ENCODE measurements around the gene MED13L.

Gene MED13L

DNA sequence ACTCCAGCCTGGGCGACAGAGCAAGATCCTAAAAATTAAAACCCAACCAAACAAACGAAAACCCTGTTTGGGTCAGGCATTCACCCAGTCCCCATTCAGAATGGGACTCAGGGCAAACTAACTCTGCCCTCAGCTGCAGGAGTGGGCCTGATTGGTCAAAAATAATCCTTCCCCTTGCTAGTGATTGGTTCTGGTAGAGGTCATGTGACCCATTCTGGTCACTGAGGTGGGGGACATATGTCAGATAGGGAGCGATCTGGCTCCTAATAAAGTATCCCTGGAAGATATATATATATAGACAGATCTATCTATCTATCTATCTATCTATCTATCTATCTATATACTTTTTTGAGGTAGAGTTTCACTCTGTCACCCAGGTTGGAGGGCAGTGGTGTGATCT, 29.5 kb upstream of the MED13L start:
- in situ Hi-C loops (cut with HindIII; ENCODE audit: low pct_ligation_motif_present, low pct_unique_long_range_greater_than_20kb, low sequenced_read_pairs): no loop called here
- DNase-seq: no peak

DNA sequence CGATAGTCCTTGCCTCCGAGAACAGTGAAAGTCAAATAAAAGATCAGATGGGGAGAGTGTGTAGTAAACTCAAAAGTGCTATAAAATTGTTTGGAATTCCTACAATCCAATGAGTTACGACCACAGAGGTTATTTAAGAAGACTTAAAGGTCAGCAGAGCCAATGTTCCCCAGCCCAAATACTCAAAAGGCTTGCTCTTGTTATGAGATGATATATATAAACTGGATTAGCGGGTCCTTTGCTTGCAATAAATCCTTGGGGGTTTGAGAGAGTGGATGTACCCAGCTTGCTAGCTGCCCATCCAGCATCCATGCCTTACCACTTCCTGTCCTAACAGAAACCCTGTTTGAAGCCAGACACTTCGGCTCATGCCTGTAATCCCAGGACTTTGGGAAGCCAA, 29.0 kb upstream of the MED13L start:
- no peak for DNase-seq
- in situ Hi-C loops (cut with HindIII; ENCODE audit: low pct_ligation_motif_present, low pct_unique_long_range_greater_than_20kb, low sequenced_read_pairs): no loop called here

DNA sequence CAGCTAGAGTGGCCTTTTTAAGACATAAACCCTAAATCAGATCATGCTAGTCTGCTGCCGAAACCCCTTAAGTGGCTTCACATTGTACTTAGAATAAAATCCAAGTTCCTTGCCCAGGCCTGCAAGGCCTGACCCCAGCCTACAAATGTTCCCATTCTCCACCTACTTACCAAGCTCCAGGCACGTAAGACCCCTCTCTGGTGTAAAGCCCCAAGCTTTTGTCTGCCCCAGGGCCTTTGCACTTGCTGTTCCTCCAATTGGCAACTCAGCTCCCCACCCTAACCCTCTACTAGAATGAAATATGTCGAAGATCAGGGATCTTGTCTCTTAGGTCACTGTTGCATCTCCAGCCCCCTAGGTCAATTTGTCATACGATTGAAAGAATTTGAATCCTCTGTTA, 27.1 kb upstream of the MED13L start:
- DNase-seq: no peak
- in situ Hi-C loops (cut with HindIII; ENCODE audit: low pct_ligation_motif_present, low pct_unique_long_range_greater_than_20kb, low sequenced_read_pairs): no loop called here

DNA sequence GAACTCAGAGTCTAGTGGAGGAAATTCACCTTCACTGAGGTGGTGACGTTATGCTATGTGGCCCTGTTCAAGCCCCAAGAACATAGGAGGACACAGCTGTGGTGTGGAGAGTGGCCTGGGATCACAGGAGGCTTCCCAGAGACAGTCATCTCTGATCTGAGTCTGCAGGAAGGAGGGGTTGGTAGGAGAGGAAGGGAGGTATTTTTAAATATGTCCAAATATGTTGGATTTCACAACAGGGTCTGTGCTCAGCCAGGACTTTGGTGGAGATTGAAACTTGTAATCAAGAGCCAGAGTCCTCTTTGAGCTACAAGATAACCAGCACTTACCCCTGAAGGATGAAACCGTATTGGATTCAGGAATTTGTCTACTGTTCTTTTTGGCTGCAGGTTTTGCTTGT, 26.4 kb upstream of the MED13L start:
- in situ Hi-C loops (cut with HindIII; ENCODE audit: low pct_ligation_motif_present, low pct_unique_long_range_greater_than_20kb, low sequenced_read_pairs): no loop called here
- DNase-seq: no peak

DNA sequence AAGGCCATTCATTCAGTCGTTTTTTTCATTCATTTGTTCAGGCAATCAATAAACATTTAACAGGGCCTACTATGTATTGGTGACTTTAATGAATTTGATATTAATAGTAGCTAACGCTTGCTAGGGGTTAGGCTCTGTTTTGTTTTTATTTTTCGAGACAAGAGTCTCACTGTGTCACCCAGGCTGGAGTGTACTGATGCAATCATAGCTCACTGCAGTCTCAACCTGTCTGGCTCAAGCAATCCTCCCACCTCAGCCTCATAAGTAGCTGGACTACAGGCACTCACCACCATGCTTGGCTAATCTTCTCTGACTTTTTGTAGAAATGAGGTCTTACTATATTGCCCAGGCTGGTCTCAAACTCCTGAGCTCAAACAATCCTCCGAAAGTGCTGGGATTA, 25.6 kb upstream of the MED13L start:
- no peak for DNase-seq
- in situ Hi-C loops (cut with HindIII; ENCODE audit: low pct_ligation_motif_present, low pct_unique_long_range_greater_than_20kb, low sequenced_read_pairs): no loop called here

DNA sequence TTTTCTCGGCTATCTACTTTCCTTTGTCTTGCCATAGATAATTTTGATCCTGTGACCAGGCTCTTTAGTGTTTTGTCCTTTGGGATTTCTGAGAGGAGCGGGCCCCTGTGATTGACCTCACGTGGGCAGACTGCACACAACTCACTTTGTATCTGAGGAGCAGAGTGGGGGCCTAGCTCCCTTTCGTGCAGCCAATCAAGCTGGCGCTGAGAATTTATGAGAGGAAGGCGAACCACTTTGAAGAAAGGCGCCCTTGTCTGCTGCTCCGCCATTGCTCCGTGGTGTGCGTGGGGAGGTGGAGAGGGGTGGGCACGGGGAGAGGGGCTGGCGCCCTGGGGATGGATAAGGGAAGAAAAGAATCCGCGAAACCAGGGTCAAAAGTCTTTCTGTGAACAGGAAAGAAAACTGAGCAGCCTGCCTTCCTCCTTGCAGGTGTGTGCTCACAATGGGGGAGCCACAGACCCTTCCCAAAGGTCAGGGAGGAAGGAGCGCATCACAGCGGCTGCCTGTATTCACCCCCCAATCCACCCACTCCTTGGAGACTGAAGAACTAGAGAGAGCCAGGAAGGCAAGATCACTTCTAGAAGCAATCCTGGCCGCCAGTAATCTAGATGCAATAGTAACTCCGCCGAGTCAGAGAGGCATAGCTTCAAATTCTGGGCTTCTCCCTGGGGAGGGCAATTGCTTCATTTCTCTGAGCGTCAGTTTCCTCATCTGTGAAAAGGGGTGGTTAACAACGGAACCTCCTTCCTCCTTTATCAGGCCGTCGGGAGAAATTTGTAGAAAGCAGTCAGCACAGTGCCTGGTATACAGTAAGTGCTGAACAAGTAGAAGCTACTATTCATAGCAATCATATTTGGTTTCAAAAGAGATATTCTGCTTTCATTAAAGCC, 24.9 kb upstream of the MED13L start:
- in situ Hi-C loops (cut with HindIII; ENCODE audit: low pct_ligation_motif_present, low pct_unique_long_range_greater_than_20kb, low sequenced_read_pairs): no loop called here
- no peak for DNase-seq

DNA sequence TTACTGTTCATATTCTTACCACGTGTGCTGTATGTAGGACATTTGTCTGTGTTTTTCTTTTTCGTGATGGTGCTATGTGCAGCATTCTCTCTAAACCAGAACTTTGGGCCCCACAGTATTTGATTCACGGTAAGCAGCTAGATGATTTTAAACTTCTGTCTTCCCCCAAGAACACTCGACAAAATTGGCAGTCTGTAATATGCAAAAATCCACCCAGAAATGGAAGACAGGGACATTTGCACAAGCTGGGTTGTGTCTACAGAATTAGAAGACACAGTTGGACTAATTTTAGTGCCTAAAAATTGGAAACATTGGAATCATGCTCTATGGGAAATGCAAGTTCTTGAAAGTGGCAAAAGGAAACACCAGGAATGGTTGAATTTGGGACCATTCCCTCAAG, 24.1 kb upstream of the MED13L start:
- in situ Hi-C loops (cut with HindIII; ENCODE audit: low pct_ligation_motif_present, low pct_unique_long_range_greater_than_20kb, low sequenced_read_pairs): no loop called here
- no peak for DNase-seq

DNA sequence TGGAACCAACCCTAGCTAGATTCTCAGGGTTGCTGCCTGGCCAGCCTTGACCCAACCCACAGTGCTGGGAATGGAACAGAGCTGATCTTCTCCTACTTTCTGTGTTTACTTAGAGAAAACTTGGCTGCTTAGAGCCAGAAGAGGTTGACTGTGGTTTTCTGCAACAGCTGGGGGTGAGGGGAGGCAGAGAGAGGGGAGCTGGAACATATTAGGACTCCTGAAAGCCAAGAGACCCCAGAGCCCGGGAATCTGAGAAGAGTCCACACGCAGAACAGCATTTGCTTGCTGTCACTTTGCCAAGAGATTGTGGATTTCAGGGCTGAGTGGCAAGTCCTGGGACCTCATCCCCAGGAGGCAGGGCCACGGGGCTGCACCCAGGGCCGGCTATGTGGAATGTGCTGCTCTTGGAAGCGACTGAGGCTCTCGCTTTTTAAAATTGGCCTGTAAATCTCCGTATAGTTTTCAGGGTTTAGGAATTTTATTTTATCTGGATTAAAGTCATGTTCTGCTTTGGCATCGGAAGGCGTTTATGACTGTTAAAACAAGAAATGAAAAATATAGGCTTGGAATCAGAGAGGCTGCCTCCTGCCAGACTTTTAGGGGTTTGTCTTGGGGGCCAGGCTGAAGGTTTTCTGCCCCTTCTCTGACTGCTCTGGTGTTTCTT, 22.3 kb upstream of the MED13L start:
- no peak for DNase-seq
- in situ Hi-C loops (cut with HindIII; ENCODE audit: low pct_ligation_motif_present, low pct_unique_long_range_greater_than_20kb, low sequenced_read_pairs): no loop called here

DNA sequence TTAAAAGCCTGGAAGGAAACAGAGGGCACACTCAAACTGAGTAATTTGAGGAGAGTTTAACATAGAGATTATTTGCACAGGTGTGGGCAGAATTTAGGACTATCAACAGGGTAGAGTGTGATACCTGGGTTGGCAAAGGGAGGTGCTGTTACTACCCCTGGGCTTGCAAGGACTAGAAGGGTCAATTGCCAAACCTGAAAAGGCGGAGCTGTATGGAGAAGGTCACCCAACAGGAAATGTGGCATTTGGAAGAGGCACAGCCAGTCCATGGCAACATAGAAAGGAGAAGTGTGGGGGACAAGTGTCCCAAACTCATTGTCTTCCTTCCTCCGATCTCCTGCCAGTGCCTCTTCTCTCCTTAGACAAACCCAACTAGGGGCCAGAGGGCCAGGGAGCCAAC, 21.6 kb upstream of the MED13L start:
- in situ Hi-C loops (cut with HindIII; ENCODE audit: low pct_ligation_motif_present, low pct_unique_long_range_greater_than_20kb, low sequenced_read_pairs): no loop called here
- DNase-seq: no peak

DNA sequence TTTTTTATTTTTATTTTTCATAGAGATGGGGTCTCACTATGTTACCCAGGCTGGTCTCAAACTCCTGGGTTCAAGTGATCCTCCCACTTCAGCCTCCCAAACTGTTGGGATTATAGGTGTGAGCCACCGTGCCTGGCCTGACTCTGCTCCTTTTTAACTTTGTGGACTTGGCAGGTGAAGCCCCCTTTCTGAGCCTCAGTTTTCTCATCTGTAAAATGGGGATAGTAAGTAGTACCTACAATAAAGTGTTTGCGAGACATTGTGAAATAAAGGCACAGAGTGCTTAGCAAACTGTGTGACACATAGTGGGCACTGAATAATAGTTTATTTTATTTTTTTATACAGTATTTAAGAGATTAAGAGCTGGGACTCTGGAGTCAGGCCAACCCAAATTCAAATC, 21.1 kb upstream of the MED13L start:
- DNase-seq: no peak
- in situ Hi-C loops (cut with HindIII; ENCODE audit: low pct_ligation_motif_present, low pct_unique_long_range_greater_than_20kb, low sequenced_read_pairs): no loop called here

DNA sequence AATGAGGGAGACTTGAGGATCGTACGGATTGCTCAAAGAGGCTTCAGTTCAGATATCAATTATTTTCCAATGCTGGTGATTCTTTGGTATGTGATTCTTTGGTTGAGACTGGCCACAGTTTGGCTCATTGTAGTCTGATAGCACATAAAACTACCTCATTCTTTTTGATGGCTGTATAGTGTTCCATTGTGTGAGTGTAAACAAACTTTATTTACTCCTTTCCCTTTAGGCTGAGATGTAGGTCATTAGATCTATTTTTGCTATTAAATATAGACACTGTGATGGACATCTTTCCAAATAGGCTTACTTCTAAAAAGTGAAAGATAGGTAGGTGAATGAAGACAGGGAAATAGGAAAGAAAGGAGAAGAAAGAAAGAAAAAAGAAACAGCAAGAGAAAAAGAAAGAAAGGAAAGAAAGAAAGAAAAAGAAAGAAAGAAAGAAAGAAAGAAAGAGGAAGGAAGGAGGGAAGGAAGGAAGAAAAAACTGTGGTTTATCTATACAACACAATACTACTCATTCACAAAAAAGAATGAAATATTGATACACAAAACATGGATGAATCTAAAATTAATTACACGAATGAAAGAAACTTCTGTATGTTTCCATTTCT, 19.8 kb upstream of the MED13L start:
- DNase-seq: no peak
- in situ Hi-C loops (cut with HindIII; ENCODE audit: low pct_ligation_motif_present, low pct_unique_long_range_greater_than_20kb, low sequenced_read_pairs): no loop called here

DNA sequence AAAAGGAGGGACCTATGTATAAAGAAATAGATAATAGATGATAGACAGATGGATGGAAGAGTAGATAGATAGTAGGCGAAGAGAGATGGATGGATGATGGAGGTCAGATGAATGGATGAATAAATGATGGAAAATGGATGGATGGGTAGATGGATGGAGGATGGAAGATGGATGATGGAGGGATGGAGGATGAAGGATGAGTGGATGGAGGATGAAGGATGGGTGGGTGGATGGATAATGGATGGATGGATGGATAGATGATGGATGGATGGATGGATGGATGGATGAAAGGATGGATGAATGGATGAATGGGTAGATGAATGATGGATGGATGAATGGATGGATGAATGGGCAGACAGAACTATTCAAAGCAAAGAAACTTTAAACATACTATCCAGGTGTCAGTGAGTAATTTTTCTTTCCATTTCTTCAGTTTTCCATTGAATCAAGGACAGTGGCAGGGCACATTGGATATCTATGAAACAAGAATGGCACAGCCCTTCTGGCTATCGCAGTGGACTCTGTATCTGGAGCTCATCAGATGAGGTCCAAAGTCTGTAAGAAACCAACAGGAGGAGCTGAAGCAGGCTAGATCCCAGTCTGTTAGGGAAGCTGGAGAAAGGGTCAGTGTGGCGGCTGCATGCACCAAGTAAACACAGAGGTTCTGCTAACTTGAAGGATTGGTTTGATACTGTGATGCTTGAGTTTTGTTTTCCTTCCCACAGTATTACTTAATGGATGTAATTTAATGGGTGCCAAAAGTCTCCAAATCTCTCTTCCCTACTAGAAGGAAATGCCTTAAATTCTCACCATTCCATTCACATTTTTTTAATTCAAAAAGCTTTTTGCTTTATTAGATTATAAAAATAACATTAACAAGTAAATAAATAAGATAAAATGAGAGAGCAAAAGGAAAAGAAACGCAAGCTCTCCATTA, 18.1 kb upstream of the MED13L start:
- DNase-seq: no peak
- in situ Hi-C loops (cut with HindIII; ENCODE audit: low pct_ligation_motif_present, low pct_unique_long_range_greater_than_20kb, low sequenced_read_pairs): no loop called here

DNA sequence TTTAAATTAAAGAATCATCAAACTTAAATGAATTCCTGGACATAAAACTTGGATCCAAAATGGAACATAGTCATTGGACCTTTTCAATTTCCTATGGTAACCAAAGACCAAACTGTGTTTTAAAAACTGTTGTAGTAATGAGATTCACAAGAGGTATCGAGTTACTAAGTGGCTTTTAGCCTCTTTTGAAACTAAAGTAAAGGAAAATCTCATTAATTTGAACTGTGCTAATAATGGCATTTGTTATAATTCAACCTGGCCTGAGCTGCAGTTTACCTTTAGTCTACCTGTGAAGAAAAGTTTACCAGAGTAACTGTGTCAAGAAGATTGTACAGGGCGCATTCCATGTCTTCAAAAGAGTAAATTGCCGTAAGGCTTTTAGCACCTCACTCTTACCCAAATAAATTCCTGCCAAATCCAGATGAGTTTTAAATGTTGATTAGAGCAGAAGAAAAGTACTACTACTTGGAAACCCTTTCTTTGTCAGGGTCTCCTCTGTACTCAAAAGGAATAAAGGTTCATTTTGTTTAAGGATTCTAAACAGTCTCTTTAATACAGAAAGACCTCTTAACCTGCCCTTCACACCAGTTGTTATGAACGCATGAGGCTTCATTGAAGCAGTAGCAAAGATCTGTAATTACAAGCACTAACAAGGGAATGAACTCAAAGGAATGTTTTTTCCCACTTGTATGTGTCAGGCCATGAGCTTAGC, 17.1 kb upstream of the MED13L start:
- no peak for DNase-seq
- in situ Hi-C loops (cut with HindIII; ENCODE audit: low pct_ligation_motif_present, low pct_unique_long_range_greater_than_20kb, low sequenced_read_pairs): no loop called here

DNA sequence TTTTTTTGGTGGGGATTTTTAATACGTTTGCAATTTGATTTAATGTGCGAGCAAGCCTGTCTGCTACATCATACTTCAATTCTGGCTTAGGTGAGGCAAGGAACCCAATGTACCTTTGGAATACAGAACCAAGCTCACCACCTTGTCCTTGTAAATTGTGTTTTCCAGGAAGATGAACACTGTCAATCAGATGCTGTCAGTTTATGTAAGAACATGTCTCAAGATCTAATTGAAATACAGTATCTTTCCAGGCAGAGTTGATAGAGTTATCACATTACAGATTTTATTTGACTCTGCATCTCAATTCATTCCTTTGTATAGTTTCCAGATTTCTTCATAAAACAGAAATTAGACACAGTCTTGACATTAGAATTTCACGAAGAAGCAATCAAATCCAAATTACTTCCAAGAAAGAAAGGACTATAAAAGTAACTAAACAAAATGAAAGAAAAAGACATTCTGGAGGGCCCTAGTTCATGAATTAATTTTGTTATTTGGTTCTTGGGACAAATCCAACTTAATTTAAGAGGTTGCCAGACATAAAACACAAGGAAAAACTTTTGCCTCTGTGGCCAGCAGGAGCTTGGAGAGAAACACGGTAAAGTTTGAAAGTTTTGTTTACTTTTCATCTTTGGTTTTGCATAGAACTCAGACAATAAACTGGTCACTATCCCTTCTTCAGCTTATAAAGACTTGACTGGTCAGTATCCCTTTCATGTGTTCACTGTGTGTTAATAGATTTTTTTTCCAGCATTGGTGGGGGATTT, 16.4 kb upstream of the MED13L start:
- no peak for DNase-seq
- in situ Hi-C loops (cut with HindIII; ENCODE audit: low pct_ligation_motif_present, low pct_unique_long_range_greater_than_20kb, low sequenced_read_pairs): no loop called here

DNA sequence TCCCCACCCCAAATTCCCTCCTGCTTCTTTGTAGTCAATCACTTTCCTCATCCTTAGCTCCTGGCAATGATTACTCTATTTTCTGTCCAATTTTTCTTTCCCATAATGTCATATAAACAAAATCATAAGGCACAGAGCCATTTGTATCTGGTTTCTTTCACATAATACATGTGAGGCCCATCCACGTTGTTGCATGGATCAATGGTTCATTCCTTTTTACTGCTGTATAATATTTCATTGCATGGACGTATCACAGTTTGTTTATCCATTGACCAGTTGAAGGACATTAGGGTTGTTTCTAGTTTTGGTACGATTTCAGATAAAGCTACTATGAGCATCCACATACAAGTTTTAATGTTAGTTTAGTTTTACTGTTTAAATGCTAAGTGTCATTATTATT, 13.7 kb upstream of the MED13L start:
- in situ Hi-C loops (cut with HindIII; ENCODE audit: low pct_ligation_motif_present, low pct_unique_long_range_greater_than_20kb, low sequenced_read_pairs): no loop called here

DNA sequence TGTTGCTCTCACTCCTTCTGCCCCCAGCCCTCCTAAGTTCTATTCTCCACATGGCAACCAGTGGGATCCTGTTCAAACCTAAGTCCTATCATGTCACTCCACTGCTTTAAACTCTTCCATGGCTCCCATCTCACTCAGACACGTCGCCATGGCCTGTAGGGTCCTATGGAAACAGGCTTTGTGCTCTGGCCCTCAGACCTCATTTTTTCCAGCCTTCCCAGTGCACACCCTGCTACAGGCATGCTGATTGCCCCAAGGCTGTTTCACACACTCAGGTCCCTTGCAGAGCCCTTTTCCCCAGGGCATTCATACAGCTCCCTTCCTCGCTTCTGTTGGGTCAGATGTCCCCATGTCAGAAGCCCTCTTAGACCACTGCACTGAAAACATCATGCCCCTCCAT, 11.2 kb upstream of the MED13L start:
- in situ Hi-C loops (cut with HindIII; ENCODE audit: low pct_ligation_motif_present, low pct_unique_long_range_greater_than_20kb, low sequenced_read_pairs): no loop called here
- DNase-seq: no peak

More for the DNA sequence above, 13.7 kb upstream of the MED13L start:
- no peak for DNase-seq

DNA sequence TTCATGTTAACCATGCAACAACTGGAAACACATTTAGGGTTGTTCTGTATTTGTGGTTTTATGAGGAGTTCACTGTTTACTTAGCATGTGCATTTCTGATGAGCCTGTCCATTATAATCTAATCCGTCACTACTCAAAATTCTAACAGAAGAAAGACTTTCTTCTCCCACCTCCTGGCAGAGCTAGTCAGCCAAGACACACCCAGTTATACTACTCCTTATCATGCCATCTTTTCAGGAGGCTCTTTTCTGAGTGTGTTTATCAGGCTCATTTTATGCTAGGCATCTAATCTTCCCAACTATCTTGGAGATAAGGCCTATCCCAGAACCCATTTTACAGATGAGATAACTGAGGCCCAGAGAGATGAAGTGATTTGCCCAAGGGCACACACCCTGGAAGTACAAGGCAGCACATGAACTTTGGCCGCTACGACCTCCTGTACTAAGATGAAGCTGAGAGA, 10.4 kb upstream of the MED13L start:
- in situ Hi-C loops (cut with HindIII; ENCODE audit: low pct_ligation_motif_present, low pct_unique_long_range_greater_than_20kb, low sequenced_read_pairs): no loop called here

More for the DNA sequence above, 10.4 kb upstream of the MED13L start:
- no peak for DNase-seq
